Tibial artery (tissue), 4 donors: ENCODE measurements around the gene MT4.
"Not testable (repeated sequence)": the region's sequence is repeated elsewhere in the genome, so short reads cannot be mapped to it uniquely, and the experiment has no call there.

ENCODE experiments used
- DNase-seq, 2 donors: peaks; one replicate each; pipeline ENCODE4 v3.0.0-alpha.2; 2019
- H3K27ac ChIP-seq, 2 donors: fragments of 200-600 bp; sonication (generic) in 1 of 2; 1 replicate in 1 of 2; 2 replicates in 1 of 2; pipeline ENCODE4 v1.5.1; 2018 to 2019; ENCODE audit warnings: mild to moderate bottlenecking in 1 of 2
- H3K27me3 ChIP-seq, 2 donors: fragments of 200-600 bp; sonication (generic) in 1 of 2; one replicate each; pipeline versions ENCODE4 v1.5.1 to v1.6.0; 2016 to 2019
- H3K36me3 ChIP-seq, 3 donors: fragments of 200-600 bp; sonication (generic) in 2 of 3; one replicate each; pipeline ENCODE4 v1.5.1; 2016 to 2019; ENCODE audit warnings: mild to moderate bottlenecking in 2 of 3
- H3K4me1 ChIP-seq, 4 donors: fragments of 200-600 bp; sonication (generic) in 2 of 4; 1 replicate in 3 of 4; 2 replicates in 1 of 4; pipeline ENCODE4 v1.5.1; 2016 to 2019
- H3K4me3 ChIP-seq, 2 donors: fragments of 200-600 bp; sonication (generic) in 1 of 2; 1 replicate in 1 of 2; 2 replicates in 1 of 2; pipeline ENCODE4 v1.5.1; 2018 to 2019; ENCODE audit warnings: mild to moderate bottlenecking in 2 of 2
- H3K9me3 ChIP-seq, 3 donors: fragments of 200-600 bp; sonication (generic) in 1 of 3; one replicate each; pipeline ENCODE4 v1.5.1; 2016 to 2019
- CTCF ChIP-seq, 2 experiments: fragments of 200-600 bp in 1 of 2; fragments of 450-650 bp in 1 of 2; IDR thresholded peaks; one replicate each; pipeline ENCODE4 v1.5.1; 2017 to 2019; ENCODE audit warnings: antibody characterized with exemption in 2 of 2, mild to moderate bottlenecking in 1 of 2, moderate library complexity in 1 of 2
- intact Hi-C: fragments of 100-400 bp; cut with DNase I; formaldehyde crosslinking; loops from one replicate; pipeline ENCODE4 v1.15.0; 2023; ENCODE audit warnings: low total_unique reads

MT4 gene

GRCh38 chr16:56576585-56577299 lies 11.9 kb downstream of the MT4 start:
- no peak overlapping the region for H3K4me3 ChIP-seq
- peaks cover 0 to 9% (median 0%) of the 10 kb centered on the region in 4 donors for H3K4me1 ChIP-seq
- DNase-seq: peak; percentile 61 to 78
- intact Hi-C loops: loop anchor here (5.0 kb wide), 1 partner anchor 126 kb away; no protein-coding TSS in a partner anchor
- no peaks in the 10 kb centered on the region for H3K36me3 ChIP-seq
- H3K27ac ChIP-seq: no peak overlapping the region
- H3K9me3 ChIP-seq: no peaks in the 10 kb centered on the region
- no peaks in the 10 kb centered on the region for H3K27me3 ChIP-seq
- TF ChIP-seq CTCF (IDR thresholded peaks at IDR 0.05): peak; percentile 57 to 73

- no peak overlapping the region for H3K27ac ChIP-seq
- no peaks in the 10 kb centered on the region for H3K27me3 ChIP-seq
- H3K4me1 ChIP-seq: peaks cover 0 to 9% (median 0%) of the 10 kb centered on the region in 4 donors
- intact Hi-C loops: loop anchor here (5.0 kb wide), 1 partner anchor 125 kb away; no protein-coding TSS in a partner anchor
- H3K9me3 ChIP-seq: no peaks in the 10 kb centered on the region
- H3K4me3 ChIP-seq: no peak overlapping the region
- peak in 1 of 2 experiments; percentile 1 for TF ChIP-seq CTCF (IDR thresholded peaks at IDR 0.05)
- H3K36me3 ChIP-seq: no peaks in the 10 kb centered on the region
- no peak for DNase-seq
These were observed 12.4 kb downstream of the MT4 start for GRCh38 chr16:56577300-56577625.

- intact Hi-C loops: no loop called here
- no peak for DNase-seq
- no peaks in the 10 kb centered on the region for H3K27me3 ChIP-seq
- H3K4me1 ChIP-seq: peaks cover 0 to 9% (median 0%) of the 10 kb centered on the region in 4 donors
- no peaks in the 10 kb centered on the region for H3K9me3 ChIP-seq
- H3K4me3 ChIP-seq: no peak overlapping the region
- H3K27ac ChIP-seq: no peak overlapping the region
- TF ChIP-seq CTCF (IDR thresholded peaks at IDR 0.05): no peak
- no peaks in the 10 kb centered on the region for H3K36me3 ChIP-seq
These were observed 15.6 kb downstream of the MT4 start for GRCh38 chr16:56580391-56581048.

GRCh38 chr16:56582911-56583310 lies 18.0 kb downstream of the MT4 start:
- H3K4me1 ChIP-seq, intact Hi-C loops, H3K9me3 ChIP-seq, DNase-seq, H3K4me3 ChIP-seq, H3K27ac ChIP-seq, H3K36me3 ChIP-seq: not testable (repeated sequence)
- H3K27me3 ChIP-seq: peaks cover 0 to 14% of the 10 kb centered on the region in 2 donors

- no peak for TF ChIP-seq CTCF (IDR thresholded peaks at IDR 0.05)
- Histone ChIP-seq H3K27me3 (peaks cover 0 to 16% of the 10 kb centered on the region in 2 donors), H3K4me3 (no peak overlapping the region), H3K4me1 (no peaks in the 10 kb centered on the region), H3K36me3 (no peaks in the 10 kb centered on the region), H3K9me3 (no peaks in the 10 kb centered on the region), H3K27ac (no peak overlapping the region)
- DNase-seq: peak in 1 of 2 donors; percentile 35
- intact Hi-C loops: no loop called here
These were observed 18.7 kb downstream of the MT4 start for GRCh38 chr16:56583351-56584168.
